HG03060 (cell line): Measurements from ENCODE around the gene GPC6.
"Not testable (repeated sequence)": the region's sequence is repeated elsewhere in the genome, so short reads cannot be mapped to it uniquely, and the experiment has no call there.

Experiments used
- ATAC-seq: cut with Tn5 transposase; IDR thresholded peaks from one replicate; pipeline ENCODE4 v1.9.1; 2021; ENCODE audit warnings: low read depth, moderate number of reproducible peaks; ENCODE audit not compliant: unreplicated experiment

Gene GPC6

GRCh38 chr13:94205896-94206295, 979.3 kb downstream of the GPC6 start:
- no peak for ATAC-seq

GRCh38 chr13:94209117-94209516, 982.5 kb downstream of the GPC6 start:
- ATAC-seq, result no peak

- ATAC-seq, result not testable (repeated sequence)
These were observed 983.3 kb downstream of the GPC6 start for GRCh38 chr13:94209913-94210312.

- no peak for ATAC-seq
These were observed 984.2 kb downstream of the GPC6 start for GRCh38 chr13:94210816-94211215.

DNA sequence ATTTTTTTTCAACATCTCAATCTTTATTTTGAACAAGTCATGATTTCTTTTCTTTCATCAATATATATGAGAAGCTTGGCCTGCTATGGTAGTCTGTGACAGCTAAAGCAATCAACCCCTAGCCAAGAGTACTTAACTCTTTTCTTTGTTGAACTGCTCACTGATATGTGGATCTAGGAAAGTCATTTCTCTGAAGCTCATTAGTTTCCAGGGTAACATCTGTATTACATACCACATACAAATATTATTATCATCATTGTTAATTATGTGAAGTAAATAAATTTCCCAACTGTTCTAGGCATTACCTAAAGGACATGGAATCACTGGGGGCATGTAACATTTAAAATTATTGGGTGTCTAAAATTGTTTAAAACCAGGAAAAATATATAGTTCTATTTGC, 985.6 kb downstream of the GPC6 start:
- no peak for ATAC-seq

GRCh38 chr13:94214121-94214520, 987.5 kb downstream of the GPC6 start:
- ATAC-seq, result no peak

- no peak for ATAC-seq
These were observed 988.4 kb downstream of the GPC6 start for GRCh38 chr13:94214975-94215374.

DNA sequence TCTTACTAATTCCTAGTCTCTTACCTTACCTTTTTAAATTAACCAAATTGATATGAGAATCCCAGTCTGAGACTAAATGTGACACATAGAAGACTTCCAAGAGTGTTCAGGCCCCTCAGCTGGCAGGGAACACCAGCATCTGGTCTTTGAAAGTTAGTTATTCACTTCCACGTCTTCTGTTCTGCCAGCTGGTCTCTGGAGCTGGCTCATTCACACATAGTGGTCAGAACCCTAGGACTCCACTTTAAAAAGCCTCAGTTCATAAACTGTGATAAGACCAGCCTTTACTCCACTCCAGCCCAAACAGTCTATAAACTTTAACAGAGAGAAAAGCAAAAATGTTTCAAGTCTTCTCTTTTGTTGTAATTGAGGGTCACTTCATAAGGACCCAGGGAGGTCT, 989.9 kb downstream of the GPC6 start:
- no peak for ATAC-seq

DNA sequence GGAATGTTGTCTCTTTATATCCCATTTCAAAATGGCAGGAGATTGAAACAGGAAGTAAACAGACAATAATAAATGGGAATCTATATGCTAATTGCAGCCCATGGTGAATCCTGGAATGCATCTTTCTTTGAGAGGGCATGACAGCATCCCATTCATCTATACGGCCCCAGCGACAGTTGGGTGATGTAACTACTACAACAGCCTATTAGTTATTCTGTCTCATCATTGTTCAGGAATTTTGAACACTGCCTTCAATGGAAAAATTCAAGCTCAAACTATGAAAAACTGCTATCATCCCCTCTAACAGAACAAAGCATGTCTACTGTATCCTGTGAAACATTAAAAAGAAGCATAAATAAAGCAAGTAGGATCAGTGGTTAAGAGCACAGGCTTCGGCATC, 990.8 kb downstream of the GPC6 start:
- ATAC-seq, result no peak

GRCh38 chr13:94218537-94218936, 991.9 kb downstream of the GPC6 start:
- no peak for ATAC-seq

DNA sequence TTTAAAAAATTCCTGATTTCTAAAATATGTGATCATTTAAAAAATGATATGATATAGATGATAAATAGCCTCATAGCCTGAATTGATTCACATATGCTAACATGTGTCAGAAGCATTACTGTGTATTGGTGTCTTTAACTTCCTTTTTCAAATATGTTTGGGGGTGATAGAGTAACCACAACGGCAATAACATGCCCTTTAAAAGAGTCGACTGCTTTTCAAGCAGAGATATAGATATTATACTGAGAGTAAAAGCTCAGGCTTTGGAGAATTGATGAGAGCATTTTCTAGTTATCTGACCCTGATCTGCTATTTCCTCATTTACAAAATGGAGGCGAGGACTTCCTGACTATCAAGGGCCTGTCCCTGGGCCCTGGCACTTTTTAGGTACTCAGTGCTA, 992.3 kb downstream of the GPC6 start:
- no peak for ATAC-seq

DNA sequence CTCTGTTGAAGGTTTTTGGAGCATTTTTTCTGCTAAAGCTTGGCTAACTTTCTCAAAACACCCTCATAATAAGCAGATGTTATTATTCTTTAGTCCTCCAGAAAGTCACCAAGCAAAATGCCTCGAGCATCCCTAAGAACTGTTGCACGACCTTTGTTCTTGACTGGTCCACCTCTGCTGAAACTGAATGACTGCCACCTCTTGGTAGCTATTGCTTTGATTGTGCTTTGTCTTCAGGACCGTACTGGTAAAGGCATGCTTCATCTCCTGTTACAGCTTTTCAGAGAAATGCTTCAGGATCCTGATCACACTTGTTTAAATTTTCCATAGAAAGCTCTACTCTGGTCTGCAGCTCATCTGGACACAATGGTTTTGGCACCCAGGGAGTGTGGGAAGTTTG, 998.1 kb downstream of the GPC6 start:
- ATAC-seq, result no peak

GRCh38 chr13:94227255-94227879, 1000.8 kb downstream of the GPC6 start:
- ATAC-seq, result no peak

- no peak for ATAC-seq
These were observed 1002.2 kb downstream of the GPC6 start for GRCh38 chr13:94228763-94229162.

DNA sequence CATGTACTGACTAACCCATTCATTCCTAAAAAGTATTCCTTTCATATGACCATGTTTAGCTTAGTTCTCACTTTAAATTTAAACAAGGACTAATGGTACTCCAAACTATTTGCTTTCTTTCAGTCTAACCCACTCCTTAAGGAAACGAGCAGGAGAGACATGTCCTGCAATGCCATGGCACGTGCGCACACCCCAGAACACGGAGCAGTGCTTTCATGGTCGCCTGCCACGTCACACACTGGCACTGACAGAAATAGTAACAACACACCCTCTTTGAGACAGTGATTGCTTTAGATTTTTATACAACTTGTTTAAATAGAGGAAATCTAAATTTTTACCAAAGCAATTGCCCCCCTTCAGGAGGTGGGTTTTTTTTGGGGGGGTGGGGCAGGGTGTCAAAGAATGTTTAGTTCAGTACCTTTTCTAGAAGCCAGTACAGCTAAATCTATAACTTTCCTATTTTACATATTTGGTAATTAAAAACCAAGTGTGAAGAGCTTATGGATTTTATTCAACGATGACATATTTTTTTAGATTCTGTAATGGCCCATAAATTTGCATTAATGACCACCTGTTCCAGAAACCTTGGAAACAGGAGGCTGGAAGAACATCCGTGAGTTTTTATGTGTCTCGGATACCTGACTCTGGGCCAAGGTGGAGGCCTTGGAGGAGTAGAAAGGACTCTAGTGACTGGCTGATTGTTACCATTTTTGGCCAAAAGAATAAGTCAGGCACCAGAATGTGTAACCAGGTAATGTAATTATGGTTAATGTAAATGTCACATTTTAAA, 1005.7 kb downstream of the GPC6 start:
- no peak for ATAC-seq

GRCh38 chr13:94232956-94233355, 1006.3 kb downstream of the GPC6 start:
- ATAC-seq, result no peak

DNA sequence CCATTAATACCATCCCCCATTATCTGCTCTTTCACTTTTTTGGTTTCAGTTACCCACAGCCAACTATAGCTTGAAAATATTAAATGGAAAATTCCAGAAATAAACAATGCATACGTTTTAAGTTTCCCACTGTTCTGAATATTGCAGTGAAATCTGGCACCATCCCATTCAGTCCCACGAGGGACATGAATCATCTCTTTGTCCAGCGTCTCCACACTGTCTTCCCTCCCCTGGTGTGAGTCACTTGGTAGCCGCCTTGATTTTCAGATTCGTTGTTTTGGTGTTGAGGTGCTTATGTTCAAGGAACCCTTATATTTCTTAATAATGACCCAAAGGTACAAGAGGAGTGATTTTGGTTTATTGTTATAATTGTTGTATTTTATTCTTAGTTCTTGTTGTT, 1006.8 kb downstream of the GPC6 start:
- no peak for ATAC-seq

DNA sequence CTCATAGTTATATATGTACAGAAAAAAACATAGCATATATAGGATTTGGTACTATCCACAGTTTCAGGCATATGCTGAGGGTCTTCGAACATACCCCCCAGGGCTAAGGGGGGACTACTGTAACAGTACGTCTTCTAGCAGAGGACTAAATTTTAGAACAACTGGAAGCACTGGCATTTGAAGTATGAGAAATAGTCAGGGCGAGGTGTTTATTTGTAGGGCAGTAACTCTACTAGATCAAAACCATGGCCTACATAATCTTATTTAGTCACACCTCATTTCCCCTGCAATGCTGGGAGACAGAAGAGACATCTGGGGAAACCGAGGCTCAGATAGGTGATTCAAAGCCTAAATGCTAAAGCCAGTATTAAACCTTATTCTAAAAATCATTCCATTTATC, 1007.2 kb downstream of the GPC6 start:
- ATAC-seq, result no peak

DNA sequence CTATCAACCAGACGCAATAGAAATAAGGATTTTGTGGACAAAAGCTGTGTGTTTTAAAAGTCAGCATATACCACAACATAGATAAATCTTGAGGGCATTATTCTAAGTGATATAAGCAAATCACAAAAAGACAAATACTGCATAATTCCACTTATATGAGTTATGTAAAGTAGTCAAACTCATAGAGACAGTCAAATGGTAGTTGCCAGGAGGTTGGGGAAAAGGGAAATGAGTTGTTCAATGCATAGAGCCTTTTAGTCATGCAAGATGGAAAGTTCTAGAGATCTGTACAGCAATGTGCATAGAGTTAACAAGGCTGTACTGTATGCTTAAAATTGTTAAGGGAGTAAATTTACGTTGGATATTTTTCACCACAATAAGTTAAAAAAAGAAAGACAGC, 1008.1 kb downstream of the GPC6 start:
- no peak for ATAC-seq

GRCh38 chr13:94236132-94236531, 1009.5 kb downstream of the GPC6 start:
- ATAC-seq, result no peak

DNA sequence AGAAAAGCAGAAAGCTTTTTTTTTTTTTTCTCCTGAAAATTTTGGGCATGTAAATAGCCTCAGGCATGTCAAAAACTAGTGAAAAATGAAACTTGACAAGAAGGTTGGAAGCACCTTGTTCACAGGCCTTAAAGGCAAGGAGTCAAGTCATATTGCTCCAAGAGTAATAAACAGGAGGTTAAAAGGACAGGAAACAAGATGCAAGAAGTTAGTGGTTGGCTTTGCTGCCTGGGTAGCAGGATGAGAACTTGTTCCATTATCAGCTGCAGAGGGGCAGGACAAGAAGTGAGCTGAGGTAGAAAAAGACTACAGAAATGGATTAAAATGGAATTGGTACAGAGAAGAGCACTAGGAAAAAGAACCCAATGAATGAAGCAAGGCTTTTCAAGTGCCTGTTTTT, 1010.3 kb downstream of the GPC6 start:
- no peak for ATAC-seq

GRCh38 chr13:94239135-94239534, 1012.5 kb downstream of the GPC6 start:
- ATAC-seq, result peak; percentile 78
